Activated CD8-positive, alpha-beta memory T cell treated with anti-CD3 and anti-CD28 coated beads, Interleukin-2, amount 50 U/mL, for 24 hours (primary cell): ENCODE measurements around the gene CSF3.

Experiments
- DNase-seq: peaks from one replicate; pipeline ENCODE4 v3.0.0-alpha.2; 2020; ENCODE audit errors: extremely low read depth

CSF3 gene

GRCh38 chr17:40061609-40062038 lies 46.4 kb downstream of the CSF3 start:
- no peak for DNase-seq

DNA sequence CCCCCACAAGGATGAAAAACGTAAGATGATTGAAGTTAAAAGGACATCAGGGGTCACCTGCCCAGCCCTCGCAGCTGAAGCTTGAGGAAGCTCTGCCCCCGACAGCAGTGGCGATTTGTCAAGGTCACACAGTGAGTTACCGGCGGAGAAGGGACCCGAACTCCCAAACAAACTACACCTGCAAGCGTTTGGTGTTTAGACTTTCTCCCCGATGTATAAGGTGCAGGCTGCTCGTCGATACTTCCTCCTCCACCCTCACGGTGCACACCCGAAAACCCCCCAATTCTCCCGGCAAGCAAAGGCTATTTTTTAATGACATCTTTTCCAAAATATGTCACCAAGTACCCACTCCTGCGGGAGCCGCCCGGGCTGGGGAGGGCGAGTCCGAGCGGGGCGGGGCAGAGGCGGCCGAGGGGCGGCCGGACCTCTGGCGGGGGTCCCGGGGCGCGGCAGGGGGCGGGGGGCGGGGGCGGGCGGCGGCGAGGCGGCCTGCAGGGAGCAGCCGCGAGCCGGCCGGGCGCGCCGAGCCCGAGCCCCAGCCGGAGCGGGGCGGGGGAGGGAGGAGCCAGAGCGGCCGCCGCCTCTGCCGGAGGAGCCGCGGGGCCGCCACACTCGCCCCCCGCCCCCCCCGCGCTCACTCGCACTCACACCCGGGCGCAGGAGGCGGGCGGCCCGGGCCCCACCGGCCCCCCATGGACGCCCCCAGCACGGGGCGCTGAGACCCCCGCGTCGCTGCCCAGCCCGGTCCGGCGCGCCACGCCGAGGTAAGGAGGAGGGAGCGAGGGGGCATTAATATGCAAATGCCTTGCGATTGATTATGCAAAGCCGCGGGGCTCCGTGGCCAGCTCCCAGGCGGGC lies 47.3 kb downstream of the CSF3 start, which contains the start of gene THRA:
TSS of gene THRA (plus strand) at position 637 of the 858 bp plus-strand sequence. CDS start 11,524 bp downstream, outside the sequence.
- no peak for DNase-seq

- DNase-seq, result no peak
These were observed 48.0 kb downstream of the CSF3 start for GRCh38 chr17:40063187-40063771.

GRCh38 chr17:40063901-40064531 lies 48.8 kb downstream of the CSF3 start:
- no peak for DNase-seq

DNA sequence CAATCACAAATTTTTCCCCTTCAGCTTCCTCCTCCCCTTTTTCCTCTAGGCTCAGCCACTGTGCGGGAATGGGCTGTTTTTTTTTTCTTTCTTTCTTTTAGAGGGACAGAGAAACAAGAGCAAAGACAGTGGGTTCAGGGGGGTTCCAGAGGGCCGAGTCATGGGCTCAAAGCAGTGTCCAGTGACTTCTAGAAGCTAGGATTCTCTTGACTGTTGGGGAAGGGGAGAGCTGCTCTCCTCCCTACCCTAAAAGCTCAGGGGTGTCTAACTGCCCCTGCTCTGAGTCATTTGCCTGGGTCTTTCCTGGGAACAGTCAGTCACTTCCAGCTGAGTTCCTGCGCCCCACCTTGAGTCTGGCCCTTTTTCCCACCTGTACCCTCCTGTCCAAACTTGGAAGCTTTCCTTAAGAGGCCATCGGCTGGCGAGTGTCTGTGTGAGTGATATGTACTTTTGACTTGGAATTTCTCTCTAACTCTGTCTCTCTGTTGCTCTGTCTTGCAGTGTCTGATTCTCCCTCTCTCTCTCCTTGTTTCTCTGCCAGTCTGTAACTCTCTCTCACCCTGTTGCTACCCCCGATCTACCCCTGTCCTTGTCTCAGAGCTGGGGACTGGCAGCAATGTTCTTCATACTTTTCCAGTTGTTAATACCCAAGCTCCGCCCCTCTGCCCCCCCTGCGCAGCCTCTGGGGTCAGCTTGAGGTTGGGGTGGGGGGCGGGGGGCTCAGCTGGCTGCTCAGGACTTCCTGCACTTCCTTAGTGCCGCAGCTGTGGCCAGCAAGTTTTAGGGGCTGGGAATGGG lies 49.9 kb downstream of the CSF3 start:
- DNase-seq, result no peak

DNA sequence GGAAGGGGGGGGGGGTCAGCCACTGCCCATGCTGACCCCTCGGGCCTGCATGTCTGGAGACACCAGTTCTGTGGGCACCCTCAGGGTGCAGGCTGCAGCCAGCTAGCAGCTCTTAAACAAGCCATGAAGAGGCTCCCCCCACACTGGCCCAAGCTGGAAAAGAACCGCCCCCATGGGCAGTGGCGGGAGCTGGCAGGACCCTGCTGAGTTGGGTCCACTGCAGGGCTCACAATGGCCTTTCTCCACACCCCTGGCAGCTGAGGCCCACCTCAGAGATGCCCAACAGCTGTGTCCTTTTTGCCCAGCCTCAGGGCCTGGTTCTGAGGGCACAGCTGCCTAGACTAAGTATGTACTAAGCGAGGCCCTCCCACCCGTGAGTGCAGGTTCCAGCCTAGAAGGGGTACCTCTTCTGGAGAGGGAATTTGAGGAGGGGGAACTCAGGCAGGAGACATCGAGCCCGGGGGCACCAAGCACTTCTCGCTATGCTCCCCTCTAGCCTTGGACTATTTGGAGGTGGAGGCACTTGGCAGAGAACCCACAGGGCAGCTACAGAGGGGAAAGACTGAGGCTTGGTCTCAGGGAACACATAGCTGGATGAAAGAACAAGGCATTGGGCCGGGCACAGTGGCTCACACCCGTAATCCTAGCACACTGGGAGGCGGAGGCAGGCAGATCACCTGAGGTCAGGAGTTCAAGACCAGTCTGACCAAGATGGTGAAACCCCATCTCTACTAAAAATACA lies 50.7 kb downstream of the CSF3 start:
- no peak for DNase-seq
